Esophagus squamous epithelium (tissue), 5 donors: ENCODE data around the gene PRCP. TPM values are rescaled to one million over a fixed set of nuclear protein-coding genes. Genes with fewer than 3 reads are reported as not detected.

Experiments
- DNase-seq: peaks from one replicate; lab custom pipeline; 2025; lab: John Stamatoyannopoulos, UW
- H3K27ac ChIP-seq, 4 donors: fragments of 200-600 bp; sonication (generic); one replicate each; pipeline ENCODE4 v1.5.1; 2016 to 2019; ENCODE audit warnings: mild to moderate bottlenecking in 1 of 4
- H3K27me3 ChIP-seq, 4 donors: fragments of 200-600 bp; sonication (generic); 1 replicate in 3 of 4; 2 replicates in 1 of 4; pipeline versions ENCODE4 v1.5.1 to v1.6.0; 2017 to 2021; ENCODE audit warnings: antibody characterized with exemption in 1 of 4
- H3K36me3 ChIP-seq, 3 donors: fragments of 200-600 bp; sonication (generic); one replicate each; pipeline ENCODE4 v1.5.1; 2016 to 2019
- H3K4me1 ChIP-seq, 3 donors: fragments of 200-600 bp; sonication (generic); one replicate each; pipeline ENCODE4 v1.5.1; 2017 to 2019
- H3K4me3 ChIP-seq, 4 donors: fragments of 200-600 bp; sonication (generic); 1 replicate in 3 of 4; 2 replicates in 1 of 4; pipeline ENCODE4 v1.5.1; 2016 to 2019; ENCODE audit warnings: mild to moderate bottlenecking in 2 of 4, moderate library complexity in 1 of 4
- H3K9me3 ChIP-seq, 3 donors: fragments of 200-600 bp; sonication (generic); one replicate each; pipeline ENCODE4 v1.5.1; 2016 to 2019
- POLR2A ChIP-seq, 4 donors: fragments of 450-650 bp; IDR thresholded peaks; one replicate each; pipeline ENCODE4 v1.6.1; 2017; ENCODE audit warnings: antibody characterized with exemption in 4 of 4, mild to moderate bottlenecking in 4 of 4, moderate library complexity in 3 of 4
- WGBS, 2 donors: methylation state at CpG; one replicate each; pipeline ENCODE4 v1.1.5; 2018; 5-methylcytosine and 5-hydroxymethylcytosine counted together
- intact Hi-C: fragments of 100-400 bp; cut with DNase I; formaldehyde crosslinking; loops from one replicate; pipeline ENCODE4 v1.15.0; 2022
- total RNA-seq, 4 donors: library from RNA; depleted of rRNA; stranded (reverse); fragments of >200 nt; gene quantifications; one replicate each; pipeline ENCODE4 v1.1.0, GENCODE V29; 2016
- TF ChIP-seq, protein P1 (sequence below), 6 experiments: fragments of 450-650 bp in 4 of 6; fragments of 200-600 bp in 2 of 6; sonication (generic) in 2 of 6; IDR thresholded peaks; one replicate each; pipeline ENCODE4 v1.5.1; 2016 to 2019; ENCODE audit warnings: antibody characterized with exemption in 6 of 6, mild to moderate bottlenecking in 4 of 6, moderate library complexity in 4 of 6
- donor health status: DM: yes; HTN: yes; CAD: no.

PRCP gene
- total RNA-seq, 4 donors from 2014 or later: 39.6 to 82.4 (median 50.3) TPM

DNA sequence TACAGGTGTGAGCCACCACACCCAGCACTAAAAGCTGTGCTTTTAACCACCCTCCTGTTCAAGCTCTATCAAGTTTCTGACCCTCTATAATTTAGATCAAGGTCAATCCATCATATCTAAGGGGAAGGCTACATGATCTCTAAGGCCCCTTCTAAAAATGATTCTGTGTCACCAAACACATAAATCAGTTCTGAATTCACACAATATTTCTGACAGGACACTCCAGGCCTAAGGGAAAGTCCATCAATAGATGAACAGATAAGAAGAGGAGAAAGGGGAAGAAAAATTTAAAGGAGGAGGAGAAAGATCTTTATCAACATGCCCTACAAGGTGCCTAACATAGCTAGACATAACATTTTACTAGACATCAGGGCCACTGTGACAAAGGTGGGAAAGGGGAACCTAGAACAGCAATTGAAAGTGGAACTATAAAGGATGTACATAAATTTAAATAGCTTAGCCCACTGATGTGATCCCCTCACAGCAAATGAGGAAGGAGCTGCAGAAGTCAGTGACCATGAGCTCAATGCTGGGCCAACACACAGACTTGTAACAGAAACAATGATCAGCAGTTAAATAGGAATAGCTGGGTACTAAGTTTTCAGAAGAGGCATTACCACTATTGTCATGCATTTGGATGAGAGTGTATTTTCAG lies 4.7 kb downstream of the PRCP start:
- Histone ChIP-seq H3K4me1 (peaks cover 9 to 51% (median 19%) of the 10 kb centered on the region in 3 donors), H3K36me3 (no peaks in the 10 kb centered on the region), H3K4me3 (no peak overlapping the region), H3K27ac (no peak overlapping the region), H3K27me3 (no peaks in the 10 kb centered on the region), H3K9me3 (no peaks in the 10 kb centered on the region)
- intact Hi-C loops: no loop called here
- TF ChIP-seq, protein P1, sequence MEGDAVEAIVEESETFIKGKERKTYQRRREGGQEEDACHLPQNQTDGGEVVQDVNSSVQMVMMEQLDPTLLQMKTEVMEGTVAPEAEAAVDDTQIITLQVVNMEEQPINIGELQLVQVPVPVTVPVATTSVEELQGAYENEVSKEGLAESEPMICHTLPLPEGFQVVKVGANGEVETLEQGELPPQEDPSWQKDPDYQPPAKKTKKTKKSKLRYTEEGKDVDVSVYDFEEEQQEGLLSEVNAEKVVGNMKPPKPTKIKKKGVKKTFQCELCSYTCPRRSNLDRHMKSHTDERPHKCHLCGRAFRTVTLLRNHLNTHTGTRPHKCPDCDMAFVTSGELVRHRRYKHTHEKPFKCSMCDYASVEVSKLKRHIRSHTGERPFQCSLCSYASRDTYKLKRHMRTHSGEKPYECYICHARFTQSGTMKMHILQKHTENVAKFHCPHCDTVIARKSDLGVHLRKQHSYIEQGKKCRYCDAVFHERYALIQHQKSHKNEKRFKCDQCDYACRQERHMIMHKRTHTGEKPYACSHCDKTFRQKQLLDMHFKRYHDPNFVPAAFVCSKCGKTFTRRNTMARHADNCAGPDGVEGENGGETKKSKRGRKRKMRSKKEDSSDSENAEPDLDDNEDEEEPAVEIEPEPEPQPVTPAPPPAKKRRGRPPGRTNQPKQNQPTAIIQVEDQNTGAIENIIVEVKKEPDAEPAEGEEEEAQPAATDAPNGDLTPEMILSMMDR (IDR thresholded peaks at IDR 0.05): no peak
- TF ChIP-seq POLR2A (IDR thresholded peaks at IDR 0.05): no peak
- no peak for DNase-seq

- Histone ChIP-seq H3K27me3 (no peaks in the 10 kb centered on the region), H3K36me3 (no peaks in the 10 kb centered on the region), H3K27ac (no peak overlapping the region), H3K4me1 (peaks cover 0 to 53% (median 29%) of the 10 kb centered on the region in 3 donors), H3K4me3 (no peak overlapping the region), H3K9me3 (no peaks in the 10 kb centered on the region)
- TF ChIP-seq, protein P1 (IDR thresholded peaks at IDR 0.05): no peak
- no peak for TF ChIP-seq POLR2A (IDR thresholded peaks at IDR 0.05)
- intact Hi-C loops: no loop called here
- DNase-seq: no peak
- WGBS, 2 donors: 85 to 98% methylated on average over 2 of the region's 2 CpGs
These were observed 7.5 kb downstream of the PRCP start for GRCh38 chr11:82892611-82893169.

DNA sequence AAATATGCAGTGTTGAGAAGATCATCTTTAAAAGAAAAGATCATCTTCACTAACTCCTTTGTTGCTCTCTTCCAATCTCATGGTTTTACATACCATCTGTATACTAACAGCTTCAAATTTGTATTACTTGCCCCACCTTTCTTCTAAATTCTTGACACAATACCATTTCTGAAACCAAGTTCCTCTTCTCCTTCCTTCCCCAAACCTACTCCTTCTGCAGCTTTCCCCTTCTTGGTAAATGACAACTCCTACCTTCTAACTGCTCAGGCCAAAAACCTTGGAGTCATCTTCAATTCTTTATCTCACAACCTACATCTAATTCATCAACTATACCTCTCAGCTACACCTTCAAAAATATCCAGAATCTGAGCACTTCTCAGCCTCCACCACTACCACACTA lies 9.3 kb downstream of the PRCP start:
- intact Hi-C loops: no loop called here
- H3K4me3 ChIP-seq: no peak overlapping the region
- no peak for DNase-seq
- TF ChIP-seq, protein P1 (IDR thresholded peaks at IDR 0.05): no peak
- TF ChIP-seq POLR2A (IDR thresholded peaks at IDR 0.05): no peak
- no peaks in the 10 kb centered on the region for H3K9me3 ChIP-seq
- no peaks in the 10 kb centered on the region for H3K36me3 ChIP-seq
- H3K27ac ChIP-seq: no peak overlapping the region
- H3K4me1 ChIP-seq: peaks cover 0 to 42% (median 29%) of the 10 kb centered on the region in 3 donors
- H3K27me3 ChIP-seq: no peaks in the 10 kb centered on the region

- intact Hi-C loops: no loop called here
- Histone ChIP-seq H3K27ac (peak overlapping the region in 3 of 4 donors; percentile 4 to 52 (median 49)), H3K9me3 (no peaks in the 10 kb centered on the region), H3K27me3 (no peaks in the 10 kb centered on the region), H3K4me1 (peaks cover 0 to 42% (median 29%) of the 10 kb centered on the region in 3 donors), H3K36me3 (no peaks in the 10 kb centered on the region), H3K4me3 (no peak overlapping the region)
- DNase-seq: no peak
- WGBS, 2 donors: 85 to 91% methylated on average over 1 of the region's 1 CpG
- TF ChIP-seq, protein P1 (IDR thresholded peaks at IDR 0.05): no peak
- TF ChIP-seq POLR2A (IDR thresholded peaks at IDR 0.05): no peak
These were observed 10.3 kb downstream of the PRCP start for GRCh38 chr11:82890002-82890341.

DNA sequence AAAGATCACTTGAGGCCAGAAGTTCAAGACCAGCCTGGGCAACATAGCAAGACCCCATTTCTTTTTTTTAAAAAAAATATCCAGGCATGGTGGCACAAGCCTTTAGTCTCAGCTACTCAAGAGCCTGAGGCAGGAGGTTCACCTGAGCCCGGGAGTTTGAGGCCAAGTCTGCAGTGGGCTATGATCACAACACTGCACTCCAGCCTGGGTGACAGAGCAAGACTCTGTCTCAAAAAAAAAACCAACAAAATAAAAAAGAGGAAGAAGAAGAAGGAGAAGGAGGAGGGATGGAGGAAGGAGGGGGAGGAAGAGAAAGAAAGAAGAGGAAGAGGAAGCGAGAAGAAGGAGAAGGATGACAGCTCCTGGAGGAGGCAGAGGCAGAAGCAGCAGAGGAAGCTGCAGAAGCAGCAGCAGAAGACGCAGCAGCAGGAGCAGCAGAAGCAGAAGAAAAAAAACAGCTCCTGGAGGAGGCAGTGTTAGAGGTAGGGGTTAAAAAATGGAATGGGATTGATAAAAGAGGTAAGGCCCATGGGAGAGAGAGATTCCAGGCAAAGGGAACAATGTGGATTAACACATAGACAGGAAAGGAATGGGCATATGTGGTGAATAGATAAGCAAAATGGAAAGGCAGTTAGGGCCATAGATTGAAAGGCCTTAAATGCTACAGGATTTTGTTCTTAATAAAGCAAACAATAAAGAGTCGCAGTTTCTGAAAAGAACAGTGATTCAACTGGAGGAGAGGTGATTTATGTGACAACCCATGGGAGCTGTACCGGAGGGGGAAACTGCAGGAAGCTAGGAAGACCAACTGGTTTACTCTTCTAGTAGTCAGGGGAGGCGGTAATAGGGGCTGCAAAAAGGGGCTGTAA lies 10.9 kb downstream of the PRCP start:
- H3K9me3 ChIP-seq: no peaks in the 10 kb centered on the region
- no peaks in the 10 kb centered on the region for H3K36me3 ChIP-seq
- WGBS, 2 donors: 39 to 43% methylated on average over 5 to 6 of the region's 6 CpGs
- H3K4me3 ChIP-seq: no peak overlapping the region
- no peak for DNase-seq
- H3K4me1 ChIP-seq: peaks cover 0 to 39% (median 29%) of the 10 kb centered on the region in 3 donors
- TF ChIP-seq POLR2A (IDR thresholded peaks at IDR 0.05): no peak
- TF ChIP-seq, protein P1 (IDR thresholded peaks at IDR 0.05): no peak
- no peaks in the 10 kb centered on the region for H3K27me3 ChIP-seq
- H3K27ac ChIP-seq: peak overlapping the region in 3 of 4 donors; percentile 4 to 52 (median 49)
- intact Hi-C loops: no loop called here
